Stimulated activated CD8-positive, alpha-beta memory T cell treated with anti-CD3 and anti-CD28 coated beads, Interleukin-4, amount 100 ng/mL, for 48 hours (primary cell): ENCODE data around the gene MSMP.

Experiments
- DNase-seq: peaks from one replicate; pipeline ENCODE4 v3.0.0-alpha.2; 2020

Gene MSMP

DNA sequence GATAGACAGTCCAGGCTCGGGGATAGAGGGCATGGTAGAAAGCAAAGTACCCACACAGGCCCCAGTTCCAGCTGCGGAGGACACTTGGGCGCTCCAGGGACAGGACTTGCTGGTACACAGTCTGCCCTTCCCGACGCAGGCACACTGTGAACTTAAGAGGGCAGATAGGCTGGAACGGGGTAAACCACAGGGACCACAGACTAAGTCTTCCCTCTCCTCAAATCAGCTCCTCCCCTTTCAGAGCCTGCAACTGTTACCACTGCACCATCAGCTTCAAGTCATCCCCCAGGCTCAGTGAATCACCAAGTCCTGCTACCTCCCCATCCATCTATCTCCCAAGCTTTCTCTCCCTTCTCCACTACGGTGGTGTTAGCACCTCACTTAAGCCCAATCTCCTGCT, 12.3 kb downstream of the MSMP start:
- no peak for DNase-seq

DNA sequence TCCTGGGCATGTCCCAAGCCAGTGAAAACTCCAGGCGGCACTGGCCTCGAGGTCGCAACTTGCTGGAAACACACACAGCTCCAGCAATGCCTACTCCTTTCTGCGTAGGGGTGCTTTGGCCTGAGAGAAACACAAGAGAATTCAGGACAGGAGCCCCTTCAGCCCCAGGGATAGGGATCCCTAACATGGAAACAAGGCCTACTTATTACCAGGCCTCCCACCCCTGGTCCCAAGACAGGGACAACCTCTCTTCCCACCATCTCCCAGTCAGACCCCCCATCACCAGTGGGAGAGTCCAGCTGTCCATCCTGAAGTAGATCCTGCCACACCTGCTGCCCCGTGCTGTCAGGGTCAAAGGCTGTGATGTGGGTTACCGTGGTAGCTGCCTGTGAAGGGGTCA, 13.8 kb downstream of the MSMP start:
- no peak for DNase-seq

DNA sequence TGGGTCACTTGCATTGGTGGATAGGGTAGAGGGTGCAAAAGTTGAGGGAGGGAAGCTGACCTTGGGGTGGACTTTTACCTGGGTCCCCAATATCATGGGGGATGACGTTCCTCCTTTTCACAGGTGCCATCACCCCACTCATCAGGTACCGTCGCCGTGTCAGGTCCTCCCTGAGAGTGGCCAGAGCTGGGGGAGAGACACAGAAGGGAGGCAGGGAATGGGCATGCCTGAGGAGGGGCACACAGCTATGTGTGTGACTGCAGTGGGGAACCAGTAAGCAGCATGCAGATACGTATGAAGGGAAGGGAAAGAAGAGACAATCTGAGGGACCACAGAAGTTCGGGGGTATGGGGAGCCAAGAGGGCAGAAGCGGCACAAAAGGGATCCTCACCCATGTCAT, 15.2 kb downstream of the MSMP start:
- DNase-seq: no peak

DNA sequence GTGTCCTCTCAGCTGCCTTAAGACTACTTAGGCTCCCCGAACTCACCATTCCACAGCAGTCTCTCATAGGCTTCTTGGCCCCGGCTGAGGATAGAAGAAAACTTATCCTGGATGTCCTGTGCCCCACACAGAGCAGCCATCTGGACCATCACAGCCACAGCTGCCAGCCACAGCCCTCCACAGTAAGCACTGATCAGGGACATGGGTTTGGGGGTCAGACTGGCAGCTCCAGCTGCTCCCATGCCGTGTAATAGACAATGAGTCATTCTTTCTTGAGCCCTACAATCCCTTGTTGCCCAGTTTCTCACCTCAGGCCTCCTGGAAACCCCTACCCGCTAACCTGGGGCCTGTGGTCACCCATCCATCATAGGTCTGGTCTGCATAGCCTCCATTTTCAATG, 15.9 kb downstream of the MSMP start:
- no peak for DNase-seq

DNA sequence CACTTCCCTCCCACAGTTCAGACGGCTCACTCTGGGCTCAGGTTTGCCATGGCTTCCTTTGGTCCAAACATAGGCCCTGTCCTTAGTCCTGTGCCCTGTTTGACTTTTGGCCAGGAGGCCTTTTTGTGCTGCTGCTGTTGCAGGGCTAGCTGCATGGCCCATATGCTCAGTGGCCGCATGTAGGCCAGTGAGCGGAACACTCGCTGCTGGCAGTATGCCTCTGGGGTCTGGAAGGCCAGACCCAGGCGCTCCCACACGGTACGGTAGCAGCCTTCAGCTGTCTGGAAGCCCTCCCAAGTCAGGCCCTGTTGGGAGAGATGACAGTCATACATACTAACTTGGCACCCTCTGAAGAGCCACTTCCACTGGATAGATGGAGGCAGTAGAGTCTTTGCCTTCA, 16.9 kb downstream of the MSMP start:
- no peak for DNase-seq

DNA sequence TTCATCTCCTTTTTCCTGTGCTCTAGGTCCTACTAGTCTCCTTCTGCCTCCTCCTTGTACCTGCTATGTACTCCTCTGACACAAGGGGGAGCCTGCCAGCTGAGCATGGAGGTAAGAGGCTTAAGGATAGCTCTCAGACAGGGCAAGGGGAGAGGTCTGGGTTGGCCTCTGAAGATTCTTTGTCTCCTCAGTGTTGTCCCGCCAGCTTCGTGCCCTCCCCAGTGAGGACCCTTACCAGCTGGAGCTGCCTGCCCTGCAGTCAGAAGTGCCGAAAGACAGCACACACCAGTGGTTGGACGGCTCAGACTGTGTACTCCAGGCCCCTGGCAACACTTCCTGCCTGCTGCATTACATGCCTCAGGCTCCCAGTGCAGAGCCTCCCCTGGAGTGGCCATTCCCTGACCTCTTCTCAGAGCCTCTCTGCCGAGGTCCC, 17.9 kb downstream of the MSMP start:
- DNase-seq: peak; percentile 69

DNA sequence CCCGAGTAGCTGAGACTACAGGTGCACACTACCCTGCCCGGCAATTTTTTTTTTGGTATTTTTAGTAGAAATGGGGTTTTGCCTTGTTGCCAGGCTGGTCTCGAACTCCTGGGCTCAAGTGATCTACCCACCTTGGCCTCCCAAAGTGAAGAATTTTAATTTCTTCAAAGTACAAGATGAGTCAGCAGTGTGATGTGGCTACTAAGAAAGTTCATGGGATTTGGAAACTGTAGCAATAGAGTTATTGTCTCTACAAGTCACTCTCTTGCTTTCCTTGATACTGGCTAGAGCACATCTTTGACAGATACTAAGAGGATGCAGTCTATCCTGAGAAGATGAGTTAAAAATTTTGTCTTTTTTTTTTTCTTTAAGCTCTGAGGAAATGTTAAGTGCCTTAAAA, 20.0 kb downstream of the MSMP start:
- no peak for DNase-seq

DNA sequence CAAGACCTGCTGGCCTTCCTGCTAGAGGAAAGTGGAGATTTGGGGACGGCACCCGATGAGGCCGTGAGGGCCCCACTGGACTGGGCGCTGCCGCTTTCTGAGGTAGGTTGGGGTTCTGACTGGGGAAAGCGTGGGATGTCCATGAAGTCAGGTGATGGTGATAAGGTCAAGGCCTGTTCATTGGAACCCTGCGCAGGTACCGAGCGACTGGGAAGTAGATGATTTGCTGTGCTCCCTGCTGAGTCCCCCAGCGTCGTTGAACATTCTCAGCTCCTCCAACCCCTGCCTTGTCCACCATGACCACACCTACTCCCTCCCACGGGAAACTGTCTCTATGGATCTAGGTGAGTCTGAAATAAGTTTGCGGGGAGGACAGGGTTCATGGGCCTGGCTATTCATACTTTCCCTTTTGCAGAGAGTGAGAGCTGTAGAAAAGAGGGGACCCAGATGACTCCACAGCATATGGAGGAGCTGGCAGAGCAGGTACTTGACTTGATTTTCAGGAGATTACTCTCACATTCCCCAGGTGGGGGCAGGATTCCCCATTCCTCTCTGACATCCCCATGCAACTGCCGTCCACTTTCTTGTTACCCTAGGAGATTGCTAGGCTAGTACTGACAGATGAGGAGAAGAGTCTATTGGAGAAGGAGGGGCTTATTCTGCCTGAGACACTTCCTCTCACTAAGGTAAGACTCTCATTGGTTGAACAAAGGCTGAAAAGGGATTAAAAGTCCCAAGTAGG, 21.1 kb downstream of the MSMP start:
- DNase-seq: peak; percentile 61

DNA sequence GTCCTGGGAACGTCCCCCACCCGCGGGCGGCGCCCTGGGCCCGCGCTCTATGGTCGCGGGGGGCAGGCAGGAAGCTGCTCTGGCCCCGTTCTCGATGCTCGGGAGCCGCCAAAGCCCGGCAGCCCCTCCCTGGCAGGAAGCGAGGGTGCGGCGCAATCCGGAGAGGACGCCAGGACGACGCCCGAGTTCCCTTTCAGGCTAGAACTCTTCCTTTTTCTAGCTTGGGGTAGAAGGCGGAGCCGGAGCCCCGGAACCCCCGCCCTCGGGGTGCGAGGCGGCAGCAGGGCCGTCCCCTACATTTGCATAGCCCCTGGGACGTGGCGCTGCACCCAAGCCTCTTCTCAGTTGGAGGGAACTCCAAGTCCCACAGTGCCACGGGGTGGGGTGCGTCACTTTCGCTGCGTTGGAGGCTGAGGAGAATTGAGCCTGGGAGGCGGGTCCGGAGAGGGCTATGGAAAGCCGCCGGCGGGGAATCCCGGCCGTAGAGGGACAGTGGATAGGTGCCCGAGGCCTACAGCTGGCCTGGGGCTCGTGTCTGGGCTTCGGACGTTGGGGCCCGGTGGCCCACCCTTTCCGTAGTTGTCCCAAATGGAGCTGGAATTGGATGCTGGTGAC, 21.8 kb downstream of the MSMP start, which contains the start of the genes CREB3 and TLN1:
Gene CREB3 (plus strand): TSS at position 482 of the 615 bp plus-strand sequence. CDS start 107 bp downstream, at position 589.
Gene TLN1 (minus strand): TSS at position 11 of the 615 bp plus-strand sequence. CDS start 6,501 bp downstream, outside the sequence.
- peak; percentile 97 for DNase-seq

DNA sequence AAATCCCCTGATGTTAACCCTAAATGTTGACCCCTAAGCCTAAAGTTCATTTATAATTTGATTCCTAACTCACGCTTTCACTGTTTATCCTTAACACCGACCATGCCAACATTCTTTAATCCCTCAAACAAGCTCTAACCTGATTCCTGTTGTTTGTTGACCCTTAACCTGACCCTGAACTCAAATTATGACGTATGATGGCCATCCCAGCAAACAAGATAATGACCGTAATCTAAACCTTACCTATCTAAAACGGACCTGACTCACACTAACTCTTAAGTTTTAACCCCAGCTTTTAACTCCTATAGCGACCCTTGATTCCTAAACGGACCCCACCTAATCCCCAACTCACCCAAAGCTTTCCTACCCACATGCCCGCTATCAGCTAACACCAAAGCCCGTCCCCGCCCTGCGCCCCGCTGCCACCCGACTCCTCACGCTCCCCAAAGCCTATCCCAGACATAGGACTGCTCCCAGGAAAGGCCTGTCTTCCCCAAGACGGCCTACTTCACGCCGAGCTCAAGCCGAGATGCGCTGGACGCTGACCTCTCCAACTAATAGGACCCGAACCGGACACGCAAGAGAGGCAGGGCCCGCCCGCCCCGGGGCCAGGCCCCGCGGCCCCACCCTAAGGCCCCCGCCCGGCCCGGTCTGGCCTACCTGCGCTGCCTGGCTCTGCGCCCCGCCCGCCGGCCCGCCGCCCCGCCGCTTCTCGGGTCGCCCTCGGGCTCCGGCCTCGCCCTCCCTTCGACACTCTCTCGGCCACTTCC, 22.5 kb downstream of the MSMP start:
- no peak for DNase-seq

DNA sequence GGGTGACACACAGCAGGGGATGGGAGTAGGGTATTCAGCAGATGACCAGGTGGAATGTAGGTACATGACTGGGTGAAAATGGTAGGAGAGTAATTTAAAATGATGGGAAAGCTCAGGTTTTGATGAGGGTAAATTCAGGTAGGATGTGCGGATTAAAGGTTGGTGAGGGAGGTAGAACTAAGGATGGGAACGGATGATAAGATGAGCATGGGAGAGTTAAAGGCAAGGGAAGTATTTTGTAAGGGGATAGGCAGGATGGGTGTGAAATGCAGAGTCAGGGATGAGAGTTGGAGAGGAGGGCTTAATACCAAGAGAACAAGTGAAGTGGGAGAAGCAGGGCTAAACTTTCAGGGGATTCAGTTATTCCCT, 23.6 kb downstream of the MSMP start:
- DNase-seq: no peak

DNA sequence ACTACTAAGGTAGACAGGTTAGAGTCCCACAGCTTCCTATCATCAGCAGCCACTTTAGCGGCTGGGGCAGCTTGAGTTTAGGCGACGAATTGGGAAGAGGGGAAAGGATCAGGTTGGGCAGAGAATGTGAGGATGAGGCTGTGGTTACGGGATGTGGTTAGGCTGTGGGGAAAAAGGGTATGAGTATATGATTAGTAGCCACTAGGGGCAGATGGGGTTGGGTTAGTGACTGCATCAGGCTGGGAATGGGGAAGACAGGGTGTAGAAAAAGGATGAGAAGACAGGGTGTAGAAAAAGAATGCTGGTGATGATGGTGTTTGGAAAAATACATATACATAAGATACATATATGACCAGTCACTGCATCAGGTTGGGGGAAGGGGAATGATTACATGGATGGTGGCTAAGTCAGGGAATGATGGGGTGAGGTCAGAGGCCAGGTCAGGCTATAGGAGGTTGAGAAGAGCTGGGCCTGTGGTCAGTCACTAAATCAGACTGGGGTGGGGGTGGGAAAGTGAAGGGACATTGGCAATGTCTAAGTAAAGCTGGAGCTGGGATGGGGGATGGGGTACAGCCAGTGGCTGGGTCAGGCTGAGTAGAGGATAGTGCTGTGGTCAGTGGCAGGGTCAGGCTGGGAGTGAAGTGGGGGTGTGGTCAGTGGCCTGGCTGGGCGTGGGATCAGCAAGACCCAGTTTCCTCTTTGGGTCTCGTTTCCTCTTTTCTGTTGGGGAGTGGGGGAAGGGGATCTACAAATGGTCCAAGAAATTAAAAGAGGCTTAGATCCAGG, 24.2 kb downstream of the MSMP start:
- DNase-seq: peak; percentile 41

DNA sequence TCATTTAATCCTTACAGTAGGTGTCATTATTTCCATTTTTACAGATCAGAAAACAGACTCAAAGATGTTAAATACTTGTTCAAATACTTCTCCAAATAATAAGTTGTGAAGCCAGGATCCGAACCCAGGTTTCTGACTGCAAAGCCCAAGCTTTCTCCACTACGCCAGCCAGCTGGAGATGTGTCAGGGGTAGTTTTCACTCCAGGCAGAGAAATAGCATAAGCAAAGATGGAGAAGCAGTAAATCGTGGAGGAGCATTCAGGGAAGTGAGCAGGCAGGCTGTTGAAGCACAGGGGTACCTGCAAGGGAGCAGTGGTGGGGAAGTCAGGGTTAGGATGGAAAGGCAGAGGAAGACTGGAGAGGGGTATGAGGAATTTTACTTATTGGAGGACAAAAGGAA, 25.0 kb downstream of the MSMP start:
- DNase-seq: no peak

DNA sequence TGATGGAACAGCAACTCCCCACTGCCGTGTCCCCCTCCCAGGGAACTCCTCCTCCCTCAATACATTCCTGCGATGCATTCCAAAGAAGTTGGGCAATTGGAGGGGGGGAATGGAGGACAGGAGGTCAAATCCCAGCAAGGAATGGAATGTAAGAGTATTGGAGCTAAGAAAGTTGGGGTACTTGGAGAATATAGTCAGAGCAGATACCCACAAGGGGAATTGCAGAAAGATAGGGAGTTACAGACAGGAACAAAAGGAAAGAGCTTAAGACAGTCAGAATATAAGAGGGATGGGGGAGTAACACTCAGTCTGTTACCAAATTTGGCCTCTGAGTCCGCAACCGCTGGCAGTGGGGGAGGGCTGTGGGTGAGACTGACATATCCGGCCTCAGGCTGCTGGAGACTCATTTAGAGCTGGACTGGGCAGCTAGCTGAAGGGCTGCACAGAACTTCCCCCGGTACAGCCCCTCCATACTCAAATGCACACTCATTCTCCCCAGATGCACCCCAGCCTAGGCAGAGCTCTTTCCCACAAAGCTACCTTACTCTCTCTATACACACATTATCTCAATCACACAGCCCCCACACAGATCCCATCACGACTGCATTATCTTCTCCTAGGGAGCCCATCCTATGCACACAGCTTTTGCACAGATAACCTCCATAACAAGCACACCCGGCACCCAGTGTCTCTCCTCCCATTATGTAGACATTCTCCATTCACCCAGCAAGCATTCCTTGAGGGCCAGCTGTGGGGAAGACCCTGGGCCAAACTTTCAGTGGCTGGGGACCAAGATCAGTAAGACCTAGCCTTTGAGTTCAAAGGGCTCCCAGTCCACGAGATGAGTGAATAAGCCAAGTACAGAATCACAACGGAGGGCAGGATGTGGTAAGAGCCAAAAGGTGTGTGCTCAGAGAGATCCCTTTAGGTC, 25.8 kb downstream of the MSMP start:
- peak; percentile 75 for DNase-seq

DNA sequence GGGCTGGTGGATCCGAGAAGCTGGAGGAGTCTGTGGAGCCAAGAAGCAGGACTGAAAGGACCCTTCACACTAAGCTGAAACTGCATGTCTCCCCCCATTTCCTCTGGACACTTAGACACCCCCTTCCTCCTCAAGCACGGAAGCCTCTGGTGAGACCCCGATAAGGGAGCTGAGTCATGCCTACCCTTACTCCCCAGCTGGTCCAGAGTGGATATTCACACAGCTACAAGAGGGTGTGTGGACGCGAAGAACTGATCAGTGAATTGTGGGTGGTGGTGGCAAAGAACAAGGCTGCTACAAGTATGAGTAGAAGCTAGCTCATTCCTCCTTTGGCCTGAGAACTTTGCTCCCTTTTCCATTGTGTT, 26.4 kb downstream of the MSMP start:
- no peak for DNase-seq

DNA sequence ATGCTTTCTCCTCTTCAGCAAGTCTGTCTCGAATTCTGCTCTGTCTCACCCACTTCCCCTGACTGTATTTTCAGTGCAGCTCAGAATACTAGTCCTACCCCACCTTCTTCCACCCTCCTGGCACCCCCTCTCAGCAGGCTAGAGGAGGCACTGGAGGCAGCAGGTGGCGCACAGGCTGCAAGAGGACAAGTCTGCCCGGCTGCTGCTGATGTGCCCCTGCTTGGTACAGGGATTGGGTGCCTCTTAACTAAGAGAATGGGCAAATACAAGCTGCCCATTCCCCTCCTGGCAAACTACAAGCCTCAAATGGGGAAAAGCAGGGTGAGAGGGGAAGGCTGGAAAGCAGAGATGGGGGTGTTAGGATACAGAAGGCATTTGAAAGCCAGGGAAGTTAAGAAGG, 27.1 kb downstream of the MSMP start:
- DNase-seq: peak; percentile 44

DNA sequence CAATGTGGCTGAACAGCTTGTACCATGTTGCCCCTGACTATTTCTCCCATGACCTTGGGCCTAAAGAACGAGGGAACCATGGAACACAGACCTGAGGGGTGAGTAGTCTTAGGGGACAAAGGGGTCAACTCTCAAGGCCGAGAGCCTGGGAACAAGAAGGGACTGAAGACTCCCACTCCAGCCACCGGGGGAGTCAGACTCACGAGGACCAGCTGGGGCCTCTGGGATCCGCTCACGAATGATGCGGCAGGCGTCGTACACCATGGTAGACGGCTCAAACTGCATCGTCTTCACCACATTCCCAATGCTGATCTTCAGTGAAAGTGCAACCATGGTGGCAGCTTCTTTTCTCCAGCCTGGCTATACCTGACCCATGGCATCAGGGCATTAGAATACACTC, 28.7 kb downstream of the MSMP start:
- DNase-seq: no peak

DNA sequence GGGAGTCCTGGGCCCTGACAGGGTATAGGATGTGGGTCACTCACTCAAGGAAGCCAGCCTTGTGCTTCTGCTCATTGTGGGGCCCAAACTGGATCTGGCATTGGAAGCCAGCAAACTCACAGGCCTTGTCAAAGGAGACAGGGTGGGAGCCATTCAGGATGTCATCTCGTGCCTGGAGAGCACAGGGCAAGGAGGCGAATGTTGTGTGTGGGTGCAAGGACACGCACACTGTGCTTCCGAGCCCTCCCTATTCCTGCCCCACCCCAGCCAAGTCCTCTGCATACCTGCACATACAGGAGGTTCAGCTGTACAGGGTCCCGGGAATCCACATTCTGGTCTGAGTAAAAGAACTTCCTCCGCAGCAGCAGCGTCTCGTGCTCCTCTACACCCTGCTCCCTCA, 30.2 kb downstream of the MSMP start:
- DNase-seq: no peak

DNA sequence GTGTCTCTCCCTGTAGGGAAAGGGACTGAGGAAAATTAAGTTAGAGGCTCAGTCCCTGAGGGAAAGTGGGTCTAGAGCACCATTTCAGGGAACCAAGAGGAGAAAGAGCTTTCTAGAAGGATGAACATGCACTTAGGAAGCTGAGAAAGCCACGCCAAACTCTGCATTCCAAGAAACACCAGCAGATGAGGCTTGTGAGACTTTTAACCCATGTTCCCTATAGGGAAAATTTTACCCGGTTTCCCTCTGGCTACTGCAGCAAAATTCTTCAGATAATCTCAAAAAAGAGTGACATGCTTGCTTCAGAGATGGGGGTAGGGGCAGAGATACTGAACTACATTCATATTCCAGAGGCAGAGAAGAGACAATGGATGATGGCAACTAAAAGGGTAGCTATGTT, 30.6 kb downstream of the MSMP start:
- DNase-seq: no peak

DNA sequence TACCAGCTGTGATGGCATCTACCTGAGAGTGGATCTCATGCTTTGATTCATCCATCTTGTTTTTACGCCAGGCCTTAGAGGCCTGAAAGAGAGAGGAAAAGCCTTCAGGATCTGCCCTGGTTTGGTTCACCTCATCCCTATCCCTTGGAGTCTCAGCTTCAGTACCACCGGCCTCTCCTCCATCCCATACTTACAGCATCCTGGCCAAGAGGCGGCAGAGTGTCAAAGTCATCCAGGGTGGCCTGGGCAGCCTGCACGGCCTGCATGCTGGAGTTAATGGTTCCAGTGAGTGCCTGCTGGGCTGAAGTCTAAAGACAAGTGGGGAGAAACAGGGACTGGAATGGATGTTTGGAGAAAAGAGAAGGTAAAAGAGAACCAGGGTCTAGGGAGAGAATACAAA, 34.5 kb downstream of the MSMP start:
- DNase-seq: no peak

DNA sequence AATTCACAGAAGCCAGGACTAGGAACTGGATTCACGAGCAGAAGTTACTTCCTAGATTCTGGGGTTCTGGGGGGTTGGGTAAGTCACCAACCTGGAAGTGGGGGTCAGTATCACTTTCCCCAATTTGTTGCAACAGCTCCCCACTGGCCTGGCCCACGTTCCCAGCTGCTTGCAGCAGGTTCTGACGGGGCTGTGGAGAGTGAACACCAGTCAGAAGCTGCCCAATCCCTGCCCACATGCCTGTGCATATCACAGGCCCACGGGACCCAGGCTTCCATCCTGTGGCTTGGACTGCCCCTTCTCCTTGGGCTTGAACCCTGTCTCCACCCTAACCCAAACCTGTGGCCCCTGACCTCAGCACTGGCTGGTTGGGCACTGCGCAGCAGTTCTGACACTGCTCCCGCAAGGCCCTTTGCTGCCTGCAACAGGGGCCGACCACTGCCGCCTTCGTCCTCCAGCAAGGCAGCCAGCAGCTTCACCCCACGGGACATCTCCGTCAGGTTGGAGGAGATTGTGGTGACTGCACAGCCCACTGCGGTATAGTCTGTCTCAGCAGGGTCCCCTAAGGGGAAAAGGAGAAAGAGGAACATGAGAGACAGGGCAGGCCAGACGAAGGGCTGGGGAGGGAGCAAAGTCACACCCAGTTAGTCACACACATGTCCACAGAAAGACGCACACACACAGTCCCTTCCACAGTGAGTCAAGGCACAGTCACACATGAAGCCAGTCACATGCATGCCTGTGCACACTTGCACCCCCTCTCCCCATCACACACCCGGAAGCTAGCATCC, 35.2 kb downstream of the MSMP start:
- DNase-seq: no peak
